EL (cell line): ENCODE data around the gene FHIP2A.
A peak's percentile ranks its signal among the peaks of the same experiment; 100 is the strongest.
"Not testable (repeated sequence)": the region's sequence is repeated elsewhere in the genome, so short reads cannot be mapped to it uniquely, and the experiment has no call there.

ENCODE experiments used
- DNase-seq: peaks from one replicate; pipeline ENCODE4 v3.0.0-alpha.2; 2016

The FHIP2A gene

GRCh38 chr10:114821915-114822443 lies 399 bp downstream of the FHIP2A start:
- DNase-seq: no peak

GRCh38 chr10:114822444-114823076 lies 980 bp downstream of the FHIP2A start:
- peak; percentile 52 for DNase-seq

GRCh38 chr10:114823077-114823463 lies 1.5 kb downstream of the FHIP2A start:
- DNase-seq: peak; percentile 46

- DNase-seq: peak; percentile 28
These were observed 2.8 kb downstream of the FHIP2A start for GRCh38 chr10:114824391-114824790.

GRCh38 chr10:114825513-114826253 lies 4.1 kb downstream of the FHIP2A start:
- peak; percentile 95 for DNase-seq

GRCh38 chr10:114829160-114829909 lies 7.8 kb downstream of the FHIP2A start:
- DNase-seq: no peak

GRCh38 chr10:114831186-114831867 lies 9.7 kb downstream of the FHIP2A start:
- peak; percentile 46 for DNase-seq

- DNase-seq: no peak
These were observed 16.1 kb downstream of the FHIP2A start for GRCh38 chr10:114837690-114838089.

GRCh38 chr10:114839901-114840300 lies 18.3 kb downstream of the FHIP2A start:
- DNase-seq: no peak

- no peak for DNase-seq
These were observed 24.6 kb downstream of the FHIP2A start for GRCh38 chr10:114845978-114846693.

- not testable (repeated sequence) for DNase-seq
These were observed 25.9 kb downstream of the FHIP2A start for GRCh38 chr10:114847517-114847916.

- DNase-seq: no peak
These were observed 28.1 kb downstream of the FHIP2A start for GRCh38 chr10:114849674-114850073.

GRCh38 chr10:114850126-114850525 lies 28.5 kb downstream of the FHIP2A start:
- DNase-seq: no peak

GRCh38 chr10:114851336-114851735 lies 29.8 kb downstream of the FHIP2A start:
- no peak for DNase-seq

GRCh38 chr10:114852197-114852596 lies 30.6 kb downstream of the FHIP2A start:
- DNase-seq: no peak

GRCh38 chr10:114854906-114855305 lies 33.3 kb downstream of the FHIP2A start:
- DNase-seq: no peak

- DNase-seq: peak; percentile 71
These were observed 34.4 kb downstream of the FHIP2A start for GRCh38 chr10:114855776-114856543.

- peak; percentile 93 for DNase-seq
These were observed 35.1 kb downstream of the FHIP2A start for GRCh38 chr10:114856544-114857287.

- peak; percentile 33 for DNase-seq
These were observed 35.6 kb downstream of the FHIP2A start for GRCh38 chr10:114857288-114857565.

GRCh38 chr10:114857922-114858629 lies 36.5 kb downstream of the FHIP2A start:
- DNase-seq: no peak
